ENCODE measurements around the gene CASQ1.

CASQ1 gene

DNA sequence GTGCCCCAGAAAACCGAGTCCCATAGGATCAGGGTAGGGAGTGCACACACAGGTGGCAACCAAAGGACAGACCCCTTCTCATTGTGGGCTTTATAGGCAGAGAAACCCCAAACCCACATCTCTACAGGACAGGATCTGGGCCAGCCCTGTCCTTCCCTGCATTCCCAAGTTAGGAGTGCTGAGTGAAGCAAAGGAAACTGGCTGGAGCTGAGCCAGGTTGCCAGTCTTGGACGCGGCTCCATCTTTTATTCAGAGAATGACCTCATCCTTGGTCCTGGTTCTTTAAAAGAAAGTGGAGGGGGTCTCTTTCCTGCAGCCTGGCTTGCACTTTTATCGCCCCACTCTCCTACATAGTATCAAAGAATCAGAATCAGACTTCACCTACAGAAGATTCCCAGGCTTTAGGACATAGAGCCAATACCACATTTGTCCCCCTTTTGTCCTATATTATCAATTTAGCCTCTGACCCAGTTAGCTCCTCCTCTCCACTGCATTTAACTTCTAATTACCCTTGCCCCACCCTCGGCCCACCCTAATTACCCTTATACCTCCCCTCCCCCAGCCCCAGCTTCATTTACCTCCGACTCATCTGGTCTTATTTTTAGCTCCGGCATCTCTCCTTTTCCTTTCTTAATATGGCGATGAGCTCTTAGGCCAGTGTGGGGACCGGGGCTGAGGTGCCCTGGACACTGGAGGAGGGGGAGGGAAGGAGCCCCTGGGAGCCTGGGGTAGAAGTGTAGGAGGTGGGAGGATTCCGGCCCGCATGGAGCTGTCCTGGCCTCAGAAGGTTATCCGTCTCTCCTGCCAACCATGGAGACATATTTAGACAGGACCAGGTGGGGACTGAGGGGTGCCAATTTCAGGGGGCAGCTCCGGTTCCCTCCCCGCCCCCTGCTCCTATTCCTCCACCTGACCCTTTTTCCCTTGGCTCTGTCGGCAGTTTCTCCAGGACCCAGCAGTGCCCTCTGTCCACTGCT is at the start of gene CASQ1:
CASQ1 (plus strand) TSS at position 927 of the 977 bp plus-strand sequence. CDS start 177 bp downstream, outside the sequence.
- no peak for DNase-seq

DNA sequence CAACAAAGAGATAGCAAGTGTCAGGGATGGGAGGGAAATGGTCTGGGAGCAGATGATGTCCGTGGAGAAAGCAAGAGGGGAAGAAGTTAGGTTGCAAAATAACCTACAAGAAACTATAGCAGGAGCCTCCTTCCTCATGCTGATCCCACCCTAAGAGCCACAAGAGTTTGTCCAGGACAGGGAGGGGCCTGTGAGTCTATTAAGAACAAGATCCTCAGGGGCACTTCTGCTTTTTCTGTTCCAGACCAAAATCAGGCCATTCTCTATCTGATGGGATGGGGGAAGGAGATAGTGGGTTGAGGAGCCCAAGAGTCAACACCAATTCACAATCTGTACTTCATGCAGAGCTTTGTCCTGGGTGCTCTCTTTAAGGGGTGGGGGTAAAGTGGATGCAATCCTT is 46.7 kb upstream of the CASQ1 start:
- no peak for DNase-seq

DNA sequence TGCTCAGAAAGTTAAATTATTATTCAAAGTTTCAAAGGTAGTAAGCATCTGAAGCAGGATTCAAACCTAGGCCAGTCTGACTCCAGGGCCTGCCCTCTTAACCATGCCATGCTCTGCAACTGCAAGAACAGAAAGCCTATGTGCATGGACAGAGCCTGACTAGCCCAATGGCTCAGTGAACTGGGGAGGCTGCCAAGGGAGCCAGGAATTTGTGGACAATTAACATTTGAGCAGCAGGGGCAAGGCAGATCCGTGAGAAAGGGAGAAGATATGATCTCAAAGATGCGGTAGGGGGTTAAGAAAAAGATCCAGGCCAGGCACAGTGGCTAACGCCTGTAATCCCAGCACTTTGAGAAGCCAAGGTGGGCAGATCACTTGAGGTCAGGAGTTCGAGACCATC is 45.5 kb upstream of the CASQ1 start:
- DNase-seq = no peak

DNA sequence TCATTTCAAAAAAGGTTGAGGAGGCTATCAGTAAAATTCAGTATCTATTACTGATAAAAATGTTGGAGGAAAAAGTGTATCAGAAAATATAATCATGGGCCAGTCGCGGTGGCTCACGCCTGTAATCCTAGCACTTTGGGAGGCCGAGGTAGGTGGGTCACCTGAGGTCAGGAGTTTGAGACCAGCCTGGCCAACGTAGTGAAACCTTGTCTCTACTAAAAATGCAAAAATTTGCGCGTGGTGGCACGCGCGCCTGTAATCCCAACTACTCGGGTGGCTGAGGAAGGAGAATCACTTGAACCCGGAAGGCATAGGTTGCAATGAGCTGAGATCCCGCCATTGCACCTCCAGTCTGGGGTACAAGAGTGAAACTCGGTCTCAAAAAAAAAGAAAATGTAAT is 44.3 kb upstream of the CASQ1 start:
- DNase-seq = no peak

DNA sequence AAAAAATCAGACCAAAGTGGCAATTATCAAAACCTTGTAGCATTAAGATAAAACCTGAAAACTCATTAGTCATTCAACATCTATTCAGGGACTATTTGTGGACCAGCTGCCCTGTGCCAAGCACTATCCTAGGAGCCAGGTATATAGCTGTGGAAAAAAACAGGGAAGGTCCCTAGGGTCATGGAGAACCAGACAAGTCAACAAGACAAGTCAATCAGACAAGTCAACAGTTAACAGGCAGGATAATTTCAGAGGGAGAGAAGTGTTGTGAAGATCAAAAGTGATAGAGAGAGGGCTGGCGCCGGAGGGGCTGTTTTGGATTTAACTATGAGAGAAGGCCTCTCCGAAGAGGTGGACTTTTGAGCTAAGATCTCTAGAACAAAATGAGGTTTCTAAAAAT is 42.3 kb upstream of the CASQ1 start:
- DNase-seq = no peak

DNA sequence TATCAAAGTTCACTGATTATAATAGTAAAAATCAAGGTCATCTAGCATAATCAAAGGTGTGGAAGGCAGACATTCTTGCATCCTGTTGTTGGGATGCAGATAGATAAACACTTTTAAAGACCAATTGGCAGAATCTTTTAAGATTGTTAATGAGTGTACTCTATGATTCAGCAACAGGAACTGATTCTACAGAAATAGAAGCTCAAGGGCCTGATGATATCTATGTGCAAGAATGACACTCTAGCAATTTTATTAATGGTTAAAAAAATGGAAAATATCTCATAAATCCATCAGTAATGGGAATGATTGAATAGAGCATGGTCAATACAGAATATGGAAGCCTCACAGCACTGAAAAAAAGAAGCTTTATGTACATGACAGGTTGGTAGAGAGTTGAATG is 41.1 kb upstream of the CASQ1 start:
- no peak for DNase-seq

DNA sequence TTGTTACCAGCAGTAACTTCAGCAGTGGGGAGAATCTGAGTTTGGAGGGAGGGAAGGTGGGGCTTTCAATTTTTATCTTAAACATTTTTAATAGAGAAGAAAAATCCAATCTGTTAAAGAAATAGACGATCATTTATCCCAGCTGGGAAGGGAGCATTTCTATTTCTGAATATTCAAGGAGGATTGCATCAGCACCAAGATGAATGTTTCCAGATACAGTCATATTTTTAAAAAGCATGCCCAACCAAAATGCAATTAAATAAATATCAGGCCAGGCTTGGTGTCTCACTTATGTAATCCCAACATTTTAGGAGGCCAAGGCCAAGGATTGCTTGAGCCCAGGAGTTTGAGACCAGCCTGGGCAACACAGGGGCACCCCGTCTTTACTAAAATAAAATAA is 40.7 kb upstream of the CASQ1 start:
- no peak for DNase-seq

DNA sequence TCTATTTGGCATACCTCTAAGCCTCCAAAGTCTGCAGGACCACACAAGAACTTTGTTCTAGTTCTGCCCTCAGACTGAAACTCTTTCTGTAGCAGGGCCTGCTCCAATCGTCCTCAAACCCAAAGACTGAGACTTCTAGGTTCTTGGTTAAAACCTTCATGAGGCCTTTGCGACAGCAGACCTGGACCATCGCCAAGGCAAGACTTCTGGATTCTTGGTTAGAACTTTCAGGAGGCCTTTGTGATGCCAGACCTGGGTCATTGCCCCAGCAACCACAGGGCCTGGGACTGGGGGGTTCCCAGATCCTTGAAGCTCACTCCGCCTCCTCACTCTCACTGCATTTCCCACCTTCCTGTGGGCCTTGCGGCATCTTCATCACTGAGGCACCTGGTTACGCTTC is 39.1 kb upstream of the CASQ1 start, which contains the start of gene ATP1A4:
ATP1A4 (plus strand) TSS at position 301 of the 400 bp plus-strand sequence. CDS start 438 bp downstream, outside the sequence.
- no peak for DNase-seq

DNA sequence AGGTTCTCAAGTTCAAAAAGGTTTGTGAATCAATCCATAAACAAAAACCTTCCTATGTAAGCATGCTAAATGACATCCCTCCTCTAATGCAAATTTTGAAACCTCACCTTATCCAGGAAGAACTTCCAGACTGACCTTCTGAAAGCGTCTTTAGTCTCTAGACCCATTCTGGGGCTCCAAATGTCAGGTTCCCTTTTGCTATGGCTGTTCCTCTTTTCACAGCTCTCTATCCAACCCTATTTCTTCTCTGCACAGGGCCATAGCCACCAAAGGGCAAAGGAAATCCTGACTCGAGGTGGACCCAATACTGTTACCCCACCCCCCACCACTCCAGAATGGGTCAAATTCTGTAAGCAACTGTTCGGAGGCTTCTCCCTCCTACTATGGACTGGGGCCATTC is 35.6 kb upstream of the CASQ1 start:
- no peak for DNase-seq

DNA sequence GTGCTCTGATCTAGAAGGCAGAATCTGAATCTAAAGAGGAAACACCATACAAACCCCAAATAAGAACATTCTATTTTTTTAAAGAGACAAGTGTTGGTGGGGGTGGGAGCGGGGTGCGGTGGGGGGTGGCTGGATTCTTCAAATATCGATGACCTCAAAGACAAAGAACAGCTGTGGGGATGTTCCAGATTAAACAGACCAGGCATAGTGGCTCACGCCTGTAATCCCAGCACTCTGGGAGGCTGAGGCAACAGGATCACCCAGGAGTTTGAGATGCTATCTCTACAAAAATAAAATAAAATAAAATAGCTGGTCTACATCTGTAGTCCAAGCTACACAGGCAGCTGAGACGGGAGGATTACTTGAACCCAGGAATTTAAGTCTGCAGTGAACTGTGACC is 34.0 kb upstream of the CASQ1 start:
- DNase-seq = no peak

DNA sequence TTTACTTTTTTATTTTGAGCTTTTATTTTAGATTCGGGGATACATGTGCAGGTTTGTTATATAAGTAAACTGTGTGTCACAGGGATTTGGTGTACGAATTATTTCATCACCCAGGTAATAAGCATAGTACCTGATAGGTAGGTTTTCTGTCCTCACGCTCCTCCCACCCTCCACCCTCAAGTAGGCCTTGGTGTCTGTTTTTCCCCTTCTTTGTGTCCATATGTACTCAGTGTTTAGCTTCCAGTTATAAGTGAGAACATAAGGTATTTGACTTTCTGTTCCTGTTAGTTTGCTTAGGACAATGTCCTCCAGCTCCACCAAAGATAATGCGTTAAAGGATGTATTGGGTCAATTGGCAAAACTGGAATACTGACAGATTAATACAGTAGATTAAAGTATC is 33.2 kb upstream of the CASQ1 start:
- DNase-seq = no peak

DNA sequence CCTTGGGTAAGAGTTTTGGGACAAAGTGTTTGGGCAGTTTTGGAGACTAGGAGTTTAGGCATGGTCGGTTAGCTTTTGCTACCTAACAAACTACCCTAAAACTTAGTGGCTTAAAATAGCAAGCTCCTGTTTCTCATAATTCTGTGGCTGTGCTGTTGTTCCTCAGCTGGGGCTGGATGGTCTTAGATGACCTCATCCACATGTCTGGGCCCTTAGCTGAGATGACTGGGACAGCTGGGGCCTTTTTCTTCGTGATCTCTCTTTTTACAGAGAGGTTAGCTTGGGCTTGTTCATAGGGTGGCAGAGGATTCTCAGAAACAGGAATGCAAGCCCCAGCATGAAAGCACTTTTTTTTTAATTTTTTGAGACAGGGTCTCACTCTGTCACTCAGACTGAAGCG is 32.3 kb upstream of the CASQ1 start:
- DNase-seq = no peak

DNA sequence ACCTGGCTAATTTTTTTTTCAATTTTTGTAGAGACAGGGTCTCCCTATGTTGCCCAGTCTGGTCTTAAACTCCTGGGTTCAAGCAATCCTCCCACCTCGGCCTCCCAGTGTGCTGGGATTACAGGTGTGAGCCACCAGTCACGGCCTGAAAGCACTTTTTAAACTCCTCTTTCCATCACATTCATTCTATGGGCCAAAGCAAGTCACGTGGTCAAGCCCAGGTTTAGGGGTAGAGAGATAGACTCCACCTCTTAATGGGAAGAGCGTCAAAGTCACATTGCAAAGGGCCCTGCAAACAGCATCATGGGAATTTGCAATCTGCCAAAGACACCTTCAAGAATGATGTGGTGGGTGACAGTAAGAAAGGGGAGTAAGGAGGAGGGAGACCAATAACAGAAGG is 31.8 kb upstream of the CASQ1 start:
- no peak for DNase-seq

DNA sequence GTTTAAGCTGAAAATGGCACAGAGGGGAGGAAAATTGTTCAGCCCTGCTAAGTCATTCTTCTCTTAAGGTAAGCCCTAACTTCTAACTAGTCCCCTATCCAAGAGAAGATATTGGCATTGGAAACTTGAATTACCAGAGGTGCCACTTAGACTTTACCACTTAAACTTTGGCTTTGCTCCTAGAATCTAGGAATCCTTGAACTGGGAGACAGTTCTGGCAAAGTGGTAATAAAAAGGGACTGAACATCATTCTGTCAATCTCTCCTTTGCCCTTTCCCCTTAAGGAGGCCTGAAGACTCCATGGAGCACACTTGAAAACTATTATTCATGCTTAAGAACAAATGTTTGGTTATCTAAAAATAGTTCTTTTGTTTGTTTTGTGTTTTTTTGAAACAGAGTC is 30.5 kb upstream of the CASQ1 start:
- DNase-seq = no peak

DNA sequence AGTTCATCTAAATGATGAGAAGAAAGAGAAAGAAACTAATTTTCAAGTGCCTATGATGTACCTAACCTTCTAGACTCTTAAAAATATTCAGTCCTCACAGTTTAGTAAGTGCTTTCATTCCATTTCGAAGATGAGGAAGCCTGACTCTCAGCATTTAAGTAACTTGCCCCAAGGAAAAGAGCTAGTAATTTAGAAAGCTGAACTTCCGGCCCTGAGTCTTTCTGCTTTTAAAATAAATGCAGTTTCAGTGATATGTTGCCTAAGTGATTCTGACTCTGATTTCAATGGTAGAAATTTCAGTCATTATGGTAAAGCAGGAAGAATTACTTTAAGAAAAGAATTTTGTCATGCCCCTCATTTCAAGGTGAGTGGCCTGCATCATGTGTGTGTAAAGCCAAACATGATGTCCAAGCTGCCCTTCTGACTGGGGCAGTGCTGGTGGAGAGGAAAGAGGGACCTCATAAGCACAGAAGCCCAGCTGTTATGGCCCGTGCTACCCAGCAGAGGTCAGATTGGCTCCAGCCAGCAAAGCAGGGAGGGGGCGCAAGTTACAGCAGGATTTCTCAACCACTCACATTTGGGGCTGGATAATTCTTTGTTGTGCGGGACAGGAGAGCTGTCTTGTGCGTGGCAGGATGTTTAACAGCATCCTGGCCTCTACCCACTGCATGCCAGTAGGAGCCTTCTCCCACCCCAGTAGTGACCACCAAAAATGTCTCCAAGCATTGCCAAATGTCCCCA is 28.2 kb upstream of the CASQ1 start:
- DNase-seq = no peak

DNA sequence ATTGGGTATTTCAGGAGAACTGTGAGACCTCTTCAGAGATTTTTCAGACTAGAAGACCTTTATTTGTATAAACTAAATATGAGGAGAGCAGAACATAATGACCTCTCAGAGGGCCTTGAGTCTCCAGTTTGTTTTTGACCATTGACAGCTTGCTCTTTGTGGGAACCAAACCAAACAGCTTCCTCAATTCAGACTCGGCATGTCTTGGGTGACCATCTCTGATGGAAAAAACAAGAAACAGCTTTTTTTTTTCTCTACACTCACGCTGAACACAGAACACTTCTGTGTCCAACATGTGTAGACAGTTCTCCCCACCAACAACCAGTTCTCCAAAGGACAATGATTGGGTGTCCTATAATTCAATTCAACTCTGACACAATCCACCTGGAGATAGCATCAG is 27.4 kb upstream of the CASQ1 start:
- DNase-seq = no peak

DNA sequence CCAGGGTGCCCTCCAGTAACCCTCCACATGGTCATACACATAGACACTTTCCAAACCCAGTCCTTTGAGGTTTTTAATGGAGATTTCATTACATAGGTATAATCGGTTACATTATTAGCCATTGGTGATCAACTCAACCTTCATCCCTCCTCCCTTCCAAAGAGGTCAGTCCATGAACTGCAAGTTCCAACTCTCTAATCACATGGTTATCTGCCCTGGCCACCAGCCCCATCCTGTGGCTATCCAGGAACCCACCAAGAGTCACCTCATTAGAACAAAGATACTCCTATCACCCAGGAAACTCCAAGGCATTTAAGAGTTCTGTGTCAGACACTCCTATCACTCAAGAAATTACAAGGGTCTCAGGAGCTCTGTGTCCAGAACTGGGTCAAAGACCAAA is 26.8 kb upstream of the CASQ1 start:
- DNase-seq = no peak

DNA sequence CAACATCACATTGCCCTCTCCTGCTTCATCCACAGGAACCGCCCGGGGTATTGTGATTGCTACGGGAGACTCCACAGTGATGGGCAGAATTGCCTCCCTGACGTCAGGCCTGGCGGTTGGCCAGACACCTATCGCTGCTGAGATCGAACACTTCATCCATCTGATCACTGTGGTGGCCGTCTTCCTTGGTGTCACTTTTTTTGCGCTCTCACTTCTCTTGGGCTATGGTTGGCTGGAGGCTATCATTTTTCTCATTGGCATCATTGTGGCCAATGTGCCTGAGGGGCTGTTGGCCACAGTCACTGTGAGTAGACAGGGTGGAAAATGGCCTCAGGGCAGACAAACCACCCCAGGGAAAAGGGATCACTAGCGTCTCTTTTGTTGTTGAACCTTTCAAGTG is 26.3 kb upstream of the CASQ1 start:
- DNase-seq = no peak

DNA sequence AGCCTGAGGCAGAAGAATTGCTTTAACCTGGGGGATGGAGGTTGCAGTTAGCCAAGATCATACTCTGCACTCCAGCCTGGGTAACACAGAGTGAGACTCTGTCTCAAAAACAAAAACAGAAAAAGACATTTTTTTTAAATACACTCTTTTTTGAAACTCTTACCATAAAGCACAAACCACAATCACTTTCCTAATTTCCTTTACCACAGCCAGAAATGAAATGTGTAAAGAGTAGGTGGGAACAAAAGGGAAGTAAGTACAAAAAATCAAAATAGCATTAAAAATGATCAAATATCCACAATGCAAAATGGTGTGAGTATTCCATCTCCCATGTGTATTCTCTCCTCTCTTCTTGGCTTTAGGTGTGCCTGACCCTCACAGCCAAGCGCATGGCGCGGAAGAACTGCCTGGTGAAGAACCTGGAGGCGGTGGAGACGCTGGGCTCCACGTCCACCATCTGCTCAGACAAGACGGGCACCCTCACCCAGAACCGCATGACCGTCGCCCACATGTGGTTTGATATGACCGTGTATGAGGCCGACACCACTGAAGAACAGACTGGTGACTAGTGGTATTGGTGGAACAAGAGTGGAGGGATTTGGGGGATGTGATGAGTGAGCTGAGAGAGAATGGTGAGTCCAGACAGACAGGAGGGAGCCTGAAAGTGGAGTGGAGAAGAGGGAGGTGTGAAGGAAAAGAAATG is 24.1 kb upstream of the CASQ1 start:
- DNase-seq = no peak

DNA sequence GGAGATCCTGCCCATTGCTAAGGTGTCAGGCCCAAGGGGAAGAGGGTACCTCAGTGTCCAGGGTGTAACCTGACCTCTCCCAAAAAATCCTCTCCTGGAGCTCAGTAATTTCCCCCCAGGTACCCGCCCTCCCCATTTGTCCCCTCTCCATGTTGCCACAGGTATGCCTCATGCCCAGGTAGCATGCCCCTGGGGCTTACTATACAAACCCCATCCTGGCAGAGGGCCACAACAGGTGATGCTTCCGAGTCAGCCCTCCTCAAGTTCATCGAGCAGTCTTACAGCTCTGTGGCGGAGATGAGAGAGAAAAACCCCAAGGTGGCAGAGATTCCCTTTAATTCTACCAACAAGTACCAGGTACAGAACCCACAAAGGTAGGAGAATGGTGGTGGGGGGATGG is 23.3 kb upstream of the CASQ1 start:
- DNase-seq = no peak

DNA sequence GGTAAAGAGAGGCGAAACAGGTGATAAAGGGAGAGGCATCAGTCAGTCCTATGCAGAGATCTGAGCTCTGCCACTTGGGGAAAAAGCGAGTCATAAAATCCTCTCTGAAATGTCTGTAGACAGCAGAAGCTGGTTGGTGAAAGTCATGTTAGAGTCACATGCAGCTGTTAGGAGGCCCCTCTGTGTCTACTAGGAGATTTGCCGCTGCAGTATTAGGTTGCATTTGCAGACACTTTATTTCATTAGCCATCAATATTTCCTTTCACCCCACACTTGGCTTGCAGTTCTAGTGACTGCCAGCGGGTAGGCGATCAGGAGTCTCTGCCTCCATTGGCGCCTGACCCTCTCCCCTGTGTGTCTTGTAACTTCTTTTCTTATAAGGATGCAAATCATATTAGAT is 22.8 kb upstream of the CASQ1 start:
- peak; percentile 19 for DNase-seq

DNA sequence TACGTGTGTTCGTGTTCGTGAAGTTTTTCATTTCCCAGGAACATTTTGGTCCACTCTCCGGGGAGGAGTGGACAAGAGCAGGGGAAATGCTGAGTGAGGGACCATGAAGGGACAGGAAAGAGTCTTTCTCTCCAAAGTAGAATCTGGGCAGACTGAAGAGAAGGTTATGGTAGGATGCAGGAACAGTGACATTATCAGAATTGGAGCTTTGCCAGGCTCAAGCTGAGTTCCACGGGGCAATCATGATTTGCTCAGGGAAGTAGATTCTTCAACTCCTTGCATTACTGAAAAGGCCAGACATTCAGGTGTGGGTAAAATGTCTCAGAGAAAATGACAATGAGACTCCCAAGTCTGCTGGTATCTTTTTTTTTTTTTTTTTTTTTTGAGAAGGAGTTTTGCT is 22.4 kb upstream of the CASQ1 start:
- DNase-seq = no peak

DNA sequence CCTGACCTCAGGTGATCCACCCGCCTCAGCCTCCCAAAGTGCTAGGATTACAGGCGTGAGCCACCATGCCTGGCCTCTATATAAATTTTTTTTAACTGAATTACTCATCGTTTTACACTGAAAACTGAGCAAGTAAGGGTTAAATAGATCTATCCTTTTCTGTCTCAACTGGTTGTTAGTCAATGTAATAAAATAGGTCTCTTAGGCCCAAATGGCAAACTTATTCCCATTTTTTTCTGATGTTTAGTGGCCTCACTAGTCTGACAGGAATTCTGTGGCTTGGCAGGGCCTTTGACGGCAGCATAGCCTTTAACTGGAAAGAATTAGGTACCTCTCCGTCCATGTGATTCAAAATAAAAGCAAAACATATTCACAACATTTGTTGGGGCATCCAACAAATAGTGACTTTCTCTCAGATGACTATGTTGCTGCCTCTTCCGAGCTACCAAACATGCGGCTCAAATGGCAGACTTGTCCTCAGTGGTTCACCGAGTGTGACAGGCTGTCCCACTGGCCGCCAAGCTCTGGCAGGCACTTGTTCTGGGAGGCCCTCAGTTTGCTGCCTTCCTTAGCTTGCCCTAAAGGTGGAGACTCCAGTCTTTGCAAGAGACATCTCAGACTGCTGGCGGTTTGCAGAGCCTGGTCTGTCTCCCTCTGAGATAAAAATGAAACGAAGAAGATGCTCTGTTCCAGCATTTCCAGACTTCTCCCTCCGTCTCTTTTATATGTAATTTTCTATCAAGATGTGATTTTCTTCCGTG is 21.6 kb upstream of the CASQ1 start:
- no peak for DNase-seq

Data from stimulated activated CD4-positive, alpha-beta T cell treated with anti-CD3 and anti-CD28 coated beads, Interleukin-15, amount 100 ng/mL, for 24 hours (primary cell).